HEK293 (cell line): ENCODE results near the gene NAT10.

Source experiments
- CTCF ChIA-PET: fragments of 350-600 bp; formaldehyde crosslinking; extraction: SDS; loops from one replicate; lab custom pipeline; 2021; ENCODE audit warnings: antibody characterized with exemption; lab: Yijun Ruan, JAX
- POLR2A ChIA-PET: fragments of 300-600 bp; formaldehyde crosslinking; extraction: SDS; loops from one replicate; lab custom pipeline; 2020; ENCODE audit warnings: antibody characterized with exemption, inconsistent platforms; lab: Yijun Ruan, JAX
- H3K27ac ChIP-seq: fragments of 200-500 bp; sonication (Bioruptor generic); 2 replicates; pipeline ENCODE4 v1.5.1; 2014; ENCODE audit warnings: low read depth, low read length, control low read depth, inconsistent platforms; ENCODE audit errors: extremely low read depth
- H3K36me3 ChIP-seq, 2 experiments: fragments of 200-500 bp in 1 of 2; sonication (Bioruptor generic) in 1 of 2; 1 replicate in 1 of 2; 2 replicates in 1 of 2; pipeline ENCODE4 v1.5.1; 2014 to 2017; ENCODE audit warnings: inconsistent platforms in 2 of 2, low read length in 2 of 2; ENCODE audit not compliant: control insufficient read depth in 2 of 2, insufficient read depth in 1 of 2
- H3K4me1 ChIP-seq: fragments of 200-500 bp; sonication (Bioruptor generic); 2 replicates; pipeline ENCODE4 v1.5.1; 2014; ENCODE audit warnings: mild to moderate bottlenecking, low read length, inconsistent platforms; ENCODE audit not compliant: control insufficient read depth, insufficient read depth
- H3K4me3 ChIP-seq: 2 replicates; pipeline ENCODE4 v1.5.1; 2011; ENCODE audit warnings: low read depth, mild to moderate bottlenecking, control low read depth, low read length, moderate library complexity
- H3K9me3 ChIP-seq: fragments of 200-500 bp; sonication (Bioruptor generic); 2 replicates; pipeline ENCODE4 v1.5.1; 2014; ENCODE audit warnings: low read depth, low read length, inconsistent platforms; ENCODE audit not compliant: control insufficient read depth, insufficient read depth
- CTCF ChIP-seq: fragments of 450-650 bp; formaldehyde crosslinking; IDR thresholded peaks from 2 replicates; pipeline ENCODE4 v1.5.1; 2016; ENCODE audit warnings: missing biosample characterization, missing genetic modification characterization
- GLI2 ChIP-seq: fragments of 450-650 bp; formaldehyde crosslinking; IDR thresholded peaks from 2 replicates; pipeline ENCODE4; 2017; ENCODE audit warnings: missing biosample characterization, missing genetic modification characterization, low read depth, borderline replicate concordance
- HIC1 ChIP-seq: fragments of 450-650 bp; formaldehyde crosslinking; IDR thresholded peaks from 2 replicates; pipeline ENCODE4 v1.5.1; 2016; ENCODE audit warnings: missing biosample characterization, missing genetic modification characterization
- KLF17 ChIP-seq: fragments of 450-650 bp; formaldehyde crosslinking; IDR thresholded peaks from 2 replicates; pipeline ENCODE4 v1.5.1; 2016; ENCODE audit warnings: missing biosample characterization, missing genetic modification characterization
- KLF9 ChIP-seq: fragments of 450-650 bp; formaldehyde crosslinking; IDR thresholded peaks from 2 replicates; pipeline ENCODE4 v1.5.1; 2016; ENCODE audit warnings: missing biosample characterization, missing genetic modification characterization, low read depth
- MZF1 ChIP-seq: fragments of 450-650 bp; formaldehyde crosslinking; IDR thresholded peaks from 2 replicates; pipeline ENCODE4 v1.5.1; 2017; ENCODE audit warnings: missing biosample characterization, missing genetic modification characterization, borderline replicate concordance
- PRDM10 ChIP-seq: fragments of 450-650 bp; formaldehyde crosslinking; IDR thresholded peaks from 2 replicates; pipeline ENCODE4 v1.5.1; 2016; ENCODE audit warnings: missing biosample characterization, missing genetic modification characterization
- SCRT1 ChIP-seq: fragments of 450-650 bp; formaldehyde crosslinking; IDR thresholded peaks from 2 replicates; pipeline ENCODE4 v1.5.1; 2016; ENCODE audit warnings: missing biosample characterization, missing genetic modification characterization, borderline replicate concordance
- ZBTB1 ChIP-seq: fragments of 450-650 bp; formaldehyde crosslinking; IDR thresholded peaks from 2 replicates; pipeline ENCODE4 v1.5.1; 2016; ENCODE audit warnings: missing biosample characterization, missing genetic modification characterization
- ZFHX2 ChIP-seq: fragments of 450-650 bp; formaldehyde crosslinking; conservative IDR thresholded peaks from 2 replicates; pipeline ENCODE4 v1.5.1; 2016; ENCODE audit warnings: missing biosample characterization, missing genetic modification characterization
- ZFP3 ChIP-seq: fragments of 450-650 bp; formaldehyde crosslinking; IDR thresholded peaks from 2 replicates; pipeline ENCODE4 v1.5.1; 2016; ENCODE audit warnings: low read depth, missing biosample characterization, missing genetic modification characterization
- ZNF133 ChIP-seq: fragments of 450-650 bp; formaldehyde crosslinking; IDR thresholded peaks from 2 replicates; pipeline ENCODE4 v1.5.1; 2016; ENCODE audit warnings: missing biosample characterization, missing genetic modification characterization
- ZNF214 ChIP-seq: fragments of 450-650 bp; formaldehyde crosslinking; IDR thresholded peaks from 2 replicates; pipeline ENCODE4 v1.5.1; 2017; ENCODE audit warnings: missing biosample characterization, mild to moderate bottlenecking, missing genetic modification characterization, borderline replicate concordance
- ZNF221 ChIP-seq: fragments of 450-650 bp; formaldehyde crosslinking; IDR thresholded peaks from 2 replicates; pipeline ENCODE4 v1.5.1; 2017; ENCODE audit warnings: missing biosample characterization, missing genetic modification characterization, borderline replicate concordance
- ZNF324 ChIP-seq: fragments of 450-650 bp; formaldehyde crosslinking; IDR thresholded peaks from 2 replicates; pipeline ENCODE4 v1.5.1; 2016; ENCODE audit warnings: missing biosample characterization, missing genetic modification characterization
- ZNF341 ChIP-seq: fragments of 450-650 bp; formaldehyde crosslinking; IDR thresholded peaks from 2 replicates; pipeline ENCODE4; 2016; ENCODE audit warnings: low read depth, missing biosample characterization, missing genetic modification characterization
- ZNF350 ChIP-seq: fragments of 450-650 bp; formaldehyde crosslinking; IDR thresholded peaks from 2 replicates; pipeline ENCODE4 v1.5.0; 2017; ENCODE audit warnings: missing biosample characterization, mild to moderate bottlenecking, missing genetic modification characterization
- ZNF362 ChIP-seq: fragments of 450-650 bp; formaldehyde crosslinking; IDR thresholded peaks from 2 replicates; pipeline ENCODE4 v1.5.1; 2016; ENCODE audit warnings: missing biosample characterization, missing genetic modification characterization
- ZNF48 ChIP-seq: fragments of 450-650 bp; formaldehyde crosslinking; IDR thresholded peaks from 2 replicates; pipeline ENCODE4 v1.5.1; 2016; ENCODE audit warnings: missing biosample characterization, missing genetic modification characterization
- ZNF600 ChIP-seq: fragments of 450-650 bp; formaldehyde crosslinking; IDR thresholded peaks from 2 replicates; pipeline ENCODE4 v1.5.1; 2016; ENCODE audit warnings: missing biosample characterization, missing genetic modification characterization
- ZNF629 ChIP-seq: fragments of 450-650 bp; formaldehyde crosslinking; IDR thresholded peaks from 2 replicates; pipeline ENCODE4 v1.5.1; 2017; ENCODE audit warnings: missing biosample characterization, missing genetic modification characterization
- ZNF645 ChIP-seq: fragments of 450-650 bp; formaldehyde crosslinking; IDR thresholded peaks from 2 replicates; pipeline ENCODE4; 2016; ENCODE audit warnings: missing biosample characterization, missing genetic modification characterization
- ZNF677 ChIP-seq: fragments of 450-650 bp; IDR thresholded peaks from 2 replicates; pipeline ENCODE4 v1.5.0; 2018; ENCODE audit warnings: missing biosample characterization, mild to moderate bottlenecking, missing genetic modification characterization, moderate library complexity

The NAT10 gene

GRCh38 chr11:34174412-34175041 is 69.1 kb downstream of the NAT10 start (continued):
- peak; percentile 96 for TF ChIP-seq CTCF (tag by site-specific recombination)
- TF ChIP-seq KLF9: peak; percentile 86
- no peak for TF ChIP-seq SCRT1 (tag by site-specific recombination)
- peak; percentile 78 for TF ChIP-seq ZNF600 (tag by site-specific recombination)
- TF ChIP-seq ZNF629 (tag by site-specific recombination): 0 out of 2 replicates have a peak, but pooled peaks have one; percentile 23
- no peak for TF ChIP-seq ZNF133 (tag by site-specific recombination)
- no peak for TF ChIP-seq ZNF341 (tag by site-specific recombination)
- TF ChIP-seq ZNF362 (tag by site-specific recombination): 0 out of 2 replicates have a peak, but pooled peaks have one; percentile 23
- no peak for TF ChIP-seq ZNF324 (tag by site-specific recombination)
- TF ChIP-seq MZF1 (tag by site-specific recombination): no peak
- no peak for TF ChIP-seq GLI2 (tag by site-specific recombination)
- TF ChIP-seq ZNF645 (tag by site-specific recombination): no peak
- TF ChIP-seq HIC1 (tag by site-specific recombination): peak; percentile 51
- no peak for TF ChIP-seq ZFP3 (tag by site-specific recombination)
- TF ChIP-seq ZNF677 (tag by site-specific recombination): no peak
- no peak for TF ChIP-seq ZNF221 (tag by site-specific recombination)
- TF ChIP-seq ZFHX2: peak; percentile 31; the same call in 1 of the 2 replicates
- no peak for TF ChIP-seq ZNF350

- CTCF ChIA-PET: interaction anchor here (0.9 to 2.4 kb wide), 15 partner anchors 9 to 329 kb away, joined by 3 to 48 read pairs (median 9); partner anchors contain the start of gene ABTB2
- Histone ChIP-seq H3K9me3 (no peaks in the 10 kb centered on the region), H3K4me1 (no peaks in the 10 kb centered on the region), H3K27ac (no peak overlapping the region), H3K36me3 (peaks cover 0 to 9% of the 10 kb centered on the region in 2 experiments; a peak in 1 of 3 replicates), H3K4me3 (no peak overlapping the region)
- TF ChIP-seq ZNF48 (no peak), ZNF214 (no peak), KLF17 (tag by site-specific recombination) (no peak), PRDM10 (tag by site-specific recombination) (peak; percentile 79), ZBTB1 (no peak)
- POLR2A ChIA-PET: interaction anchor here (5.1 kb wide), 1 partner anchor 182 kb away, joined by 65 read pairs; the partner anchor contains the start of gene ABTB2
Observed at GRCh38 chr11:34175284-34176019, 70.0 kb downstream of the NAT10 start.
